Activated CD4-positive, alpha-beta memory T cell treated with anti-CD3 and anti-CD28 coated beads for 36 hours (primary cell): ENCODE measurements around the gene MESP1. TPM values are rescaled to one million over a fixed set of nuclear protein-coding genes. Genes with fewer than 3 reads are reported as not detected.

Experiments
- CTCF ChIA-PET: fragments of 350-600 bp; sonication (Branson Sonifier 250); formaldehyde crosslinking; loops from one replicate; lab custom pipeline; 2021; ENCODE audit warnings: antibody characterized with exemption, inconsistent platforms; lab: Charles Lee
- POLR2A ChIA-PET: fragments of 350-600 bp; sonication (Branson Sonifier 250); formaldehyde crosslinking; loops from one replicate; lab custom pipeline; 2021; ENCODE audit warnings: antibody characterized with exemption; lab: Charles Lee
- DNase-seq: peaks from one replicate; pipeline ENCODE4 v3.0.0-alpha.2; 2020
- H3K27ac Mint-ChIP-seq: one replicate; pipeline ENCODE4 v1.8.0; 2021; ENCODE audit warnings: mixed read lengths
- H3K27me3 Mint-ChIP-seq: one replicate; pipeline ENCODE4 v1.8.0; 2021; ENCODE audit warnings: mixed read lengths
- H3K36me3 Mint-ChIP-seq: one replicate; pipeline ENCODE4 v1.8.0; 2021; ENCODE audit warnings: mixed read lengths
- H3K4me1 Mint-ChIP-seq: one replicate; pipeline ENCODE4 v1.8.0; 2021; ENCODE audit warnings: low read depth, mixed read lengths
- H3K4me3 Mint-ChIP-seq: one replicate; pipeline ENCODE4 v1.8.0; 2021; ENCODE audit warnings: mild to moderate bottlenecking, mixed read lengths
- H3K9me3 Mint-ChIP-seq: one replicate; pipeline ENCODE4 v1.8.0; 2021; ENCODE audit warnings: mixed read lengths
- intact Hi-C: fragments of 100-400 bp; cut with micrococcal nuclease; formaldehyde crosslinking; loops from one replicate; pipeline ENCODE4 v1.15.1; 2023
- total RNA-seq, 2 experiments: library from RNA; stranded (reverse); gene quantifications; one replicate each; pipeline ENCODE4 v1.2.3, GENCODE V29; 2021

MESP1 gene
- total RNA-seq, 2 experiments from 2014 or later = 4.6 to 6.7 TPM

DNA sequence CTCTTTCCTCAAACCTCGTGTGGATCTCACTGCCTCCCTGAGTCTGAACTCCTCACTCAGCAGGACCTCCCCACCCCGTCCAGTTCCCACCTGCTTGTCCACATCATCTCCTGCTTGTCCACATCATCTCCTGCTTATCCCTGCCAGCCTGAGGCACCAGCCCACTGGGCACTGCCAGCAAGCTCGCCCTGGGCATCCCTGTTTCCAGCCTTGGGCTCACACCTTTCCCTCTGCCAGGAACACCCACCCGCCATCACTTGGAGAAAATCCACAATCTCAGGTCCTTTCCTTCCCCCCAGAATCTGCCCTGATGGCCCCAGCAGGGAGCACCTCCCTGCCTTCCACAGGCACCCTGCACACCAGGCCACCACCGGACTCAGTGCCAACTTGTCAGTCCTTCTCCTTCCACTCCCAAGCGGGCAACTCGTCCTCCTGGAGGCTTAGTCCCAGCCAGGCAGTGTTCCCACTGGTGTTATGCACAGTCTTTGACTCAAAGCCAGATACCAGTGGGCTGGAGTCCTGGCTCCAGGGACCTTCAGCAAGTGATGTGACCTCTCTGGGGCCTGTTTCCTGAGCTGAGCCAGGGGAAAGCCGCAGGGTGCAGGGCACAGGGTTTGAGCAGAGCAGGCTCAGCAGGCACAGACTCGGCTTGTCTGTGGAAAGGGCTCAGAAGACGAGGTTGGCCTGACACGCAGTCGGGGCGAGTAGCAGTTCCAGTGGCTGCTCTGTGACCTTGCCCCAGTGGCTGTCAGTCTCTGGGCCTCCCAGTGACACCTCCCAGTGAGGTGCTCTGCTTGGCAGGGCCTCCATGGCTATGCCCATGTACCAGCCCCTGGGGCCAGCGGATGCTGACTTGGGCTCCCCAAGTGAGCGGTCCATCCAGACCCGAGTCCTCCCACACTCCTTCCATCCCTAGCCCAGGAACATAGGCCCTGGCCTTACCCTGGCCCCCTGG is 15.6 kb upstream of the MESP1 start:
- POLR2A ChIA-PET = no interaction called here
- CTCF ChIA-PET = no interaction called here
- Mint-ChIP-seq H3K27me3 (no peaks in the 10 kb centered on the region), H3K27ac (no peak overlapping the region), H3K9me3 (no peaks in the 10 kb centered on the region), H3K4me3 (no peak overlapping the region), H3K36me3 (no peaks in the 10 kb centered on the region), H3K4me1 (no peaks in the 10 kb centered on the region)
- intact Hi-C loops = no loop called here
- no peak for DNase-seq

DNA sequence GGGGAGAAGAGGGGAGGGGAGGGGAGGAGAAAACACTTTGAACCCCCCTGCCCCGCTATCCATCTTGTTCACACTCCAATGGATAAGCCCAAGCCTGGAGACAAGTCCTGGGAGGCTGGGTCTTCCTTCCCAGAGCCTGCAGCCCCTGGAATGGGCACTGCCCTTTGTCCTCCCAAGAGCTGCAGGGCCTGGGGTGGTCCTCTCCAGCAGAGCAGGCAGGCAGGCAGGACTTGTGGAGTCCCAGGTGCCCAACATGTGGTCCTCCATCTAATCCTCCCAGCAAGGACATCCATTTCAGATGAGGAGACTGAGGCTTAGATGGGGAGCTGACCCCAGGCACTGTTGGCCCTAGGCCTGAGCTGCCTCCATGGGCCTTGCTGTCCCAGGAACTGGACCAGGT is 14.6 kb upstream of the MESP1 start:
- H3K9me3 Mint-ChIP-seq = no peaks in the 10 kb centered on the region
- ChIA-PET POLR2A (no interaction called here), CTCF (no interaction called here)
- intact Hi-C loops = no loop called here
- H3K4me3 Mint-ChIP-seq = no peak overlapping the region
- no peak for DNase-seq
- no peak overlapping the region for H3K27ac Mint-ChIP-seq
- no peaks in the 10 kb centered on the region for H3K27me3 Mint-ChIP-seq
- H3K4me1 Mint-ChIP-seq = no peaks in the 10 kb centered on the region
- no peaks in the 10 kb centered on the region for H3K36me3 Mint-ChIP-seq

DNA sequence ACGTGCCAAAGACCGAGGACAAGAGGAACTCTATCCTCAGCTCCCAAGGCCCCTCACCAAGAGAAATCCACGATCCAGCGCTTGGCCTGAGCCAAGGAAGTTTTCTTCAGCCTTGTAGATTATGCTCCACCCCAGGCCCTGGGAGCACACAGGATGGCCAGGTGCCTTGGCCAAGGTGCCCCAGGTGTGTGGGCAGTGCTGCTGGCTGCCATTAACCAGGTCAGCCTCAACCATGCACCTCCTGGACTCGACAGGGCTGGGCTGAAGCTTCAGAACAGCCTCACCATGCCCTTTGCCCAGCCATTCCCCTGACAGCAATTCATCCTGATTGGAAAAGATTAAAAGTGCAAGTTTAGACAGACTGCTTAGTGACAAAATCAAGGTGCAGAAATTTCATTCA is 10.9 kb upstream of the MESP1 start:
- no peak for DNase-seq
- ChIA-PET CTCF (interaction anchor here (0.6 to 7.8 kb wide), 22 partner anchors 9 to 1390 kb away, joined by 3 to 163 read pairs (median 4); partner anchors contain the start of genes ANPEP and MESP1), POLR2A (interaction anchor here (1.1 kb wide), 1 partner anchor 19 kb away, joined by 4 read pairs; no protein-coding TSS in a partner anchor)
- Mint-ChIP-seq H3K36me3 (no peaks in the 10 kb centered on the region), H3K4me1 (no peaks in the 10 kb centered on the region), H3K27ac (no peak overlapping the region), H3K27me3 (no peaks in the 10 kb centered on the region), H3K9me3 (no peaks in the 10 kb centered on the region), H3K4me3 (no peak overlapping the region)
- intact Hi-C loops = loop anchor here (5.0 kb wide), 1 partner anchor 310 kb away; no protein-coding TSS in a partner anchor

DNA sequence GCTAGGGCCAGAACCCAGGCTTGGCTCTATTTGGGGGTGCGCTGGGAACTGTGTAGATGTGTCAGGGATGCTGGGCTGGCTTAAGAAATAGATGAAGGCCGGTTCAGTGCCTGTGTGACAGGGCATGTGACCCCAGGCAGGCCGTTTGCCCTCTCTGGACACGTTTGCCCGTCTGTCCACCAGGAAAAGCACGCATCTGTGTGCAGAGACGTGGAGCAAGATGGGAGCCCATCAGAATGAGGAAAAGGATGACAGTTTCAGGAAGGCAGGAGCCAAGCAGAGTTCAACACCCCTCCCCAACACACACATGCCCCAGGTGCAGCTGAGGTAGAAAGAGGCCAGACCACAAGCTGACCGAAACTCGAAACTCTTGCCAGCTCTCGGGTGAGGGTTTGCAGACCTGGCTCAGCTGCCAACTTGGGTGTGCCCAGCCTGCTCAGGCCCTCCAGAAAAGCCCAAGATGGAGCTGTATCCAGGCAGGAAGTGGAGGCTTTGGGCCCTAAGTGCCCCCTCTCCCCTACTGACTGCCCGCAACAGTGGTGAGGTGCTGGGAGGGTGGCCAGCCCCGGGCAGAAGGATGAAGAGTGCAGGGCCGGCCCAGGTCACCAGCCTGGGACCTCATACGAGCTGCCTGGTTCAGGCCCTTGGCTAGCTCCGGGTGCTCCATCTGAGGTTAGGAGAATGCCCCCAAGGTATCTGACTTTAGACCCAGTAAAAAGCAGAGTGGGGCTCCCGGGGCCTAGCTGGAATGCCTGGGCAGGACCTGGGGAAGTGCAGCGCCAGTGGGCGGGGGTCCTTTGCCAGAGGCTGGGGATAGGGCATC is 10.2 kb upstream of the MESP1 start:
- POLR2A ChIA-PET = interaction anchor here (1.1 kb wide), 1 partner anchor 20 kb away, joined by 4 read pairs; no protein-coding TSS in a partner anchor
- no peak for DNase-seq
- H3K27ac Mint-ChIP-seq = no peak overlapping the region
- H3K4me1 Mint-ChIP-seq = no peaks in the 10 kb centered on the region
- CTCF ChIA-PET = interaction anchor here (0.5 to 7.8 kb wide), 43 partner anchors 10 to 1509 kb away, joined by 3 to 163 read pairs (median 4); partner anchors contain the start of genes ANPEP, IDH2 and MESP1
- no peaks in the 10 kb centered on the region for H3K27me3 Mint-ChIP-seq
- no peaks in the 10 kb centered on the region for H3K36me3 Mint-ChIP-seq
- no peak overlapping the region for H3K4me3 Mint-ChIP-seq
- no peaks in the 10 kb centered on the region for H3K9me3 Mint-ChIP-seq
- intact Hi-C loops = loop anchor here (5.0 kb wide), 1 partner anchor 311 kb away; no protein-coding TSS in a partner anchor

DNA sequence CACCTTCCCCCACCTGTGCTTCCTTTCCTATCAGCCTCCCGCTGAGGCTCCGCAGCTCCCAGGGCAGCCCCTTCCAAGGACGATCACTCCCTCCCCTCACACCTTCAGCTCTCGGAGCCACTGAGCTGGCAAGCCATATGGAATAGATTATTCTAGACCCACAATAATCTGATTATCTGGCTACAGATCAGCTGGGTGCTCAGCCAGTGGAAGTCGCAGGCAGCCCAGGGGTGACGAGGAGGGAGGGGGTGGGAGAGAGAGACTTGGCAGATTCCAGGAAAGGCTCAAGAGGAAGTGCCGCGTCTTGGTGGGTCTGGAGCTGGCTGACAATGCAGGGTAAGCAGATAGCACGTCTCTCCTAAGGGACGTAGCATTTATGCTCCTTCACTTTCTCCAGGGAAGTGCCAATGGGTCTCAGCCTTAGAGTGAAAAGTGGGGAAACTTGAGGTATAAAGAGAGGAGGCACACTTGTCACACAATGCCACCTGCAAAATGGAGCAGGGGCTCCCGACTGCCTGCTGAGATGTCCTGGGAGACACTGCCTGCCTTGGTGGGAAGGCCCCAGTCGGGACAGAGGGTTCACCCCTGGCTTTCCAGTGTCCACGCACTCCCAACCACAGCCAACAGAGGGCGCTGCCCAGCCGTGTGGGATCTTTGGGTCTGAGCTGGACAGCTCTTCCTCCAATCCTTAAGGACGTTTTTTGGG is 9.4 kb upstream of the MESP1 start:
- DNase-seq = peak; percentile 86
- Mint-ChIP-seq H3K9me3 (no peaks in the 10 kb centered on the region), H3K4me3 (no peak overlapping the region), H3K27ac (no peak overlapping the region), H3K36me3 (no peaks in the 10 kb centered on the region), H3K4me1 (no peaks in the 10 kb centered on the region), H3K27me3 (peaks cover 5% of the 10 kb centered on the region)
- intact Hi-C loops = loop anchor here (1.0 to 5.0 kb wide), 2 partner anchors 115 to 312 kb away; no protein-coding TSS in a partner anchor
- POLR2A ChIA-PET = interaction anchor here (1.1 kb wide), 1 partner anchor 21 kb away, joined by 4 read pairs; no protein-coding TSS in a partner anchor
- CTCF ChIA-PET = interaction anchor here (0.5 to 7.8 kb wide), 43 partner anchors 9 to 1510 kb away, joined by 3 to 163 read pairs (median 4); partner anchors contain the start of genes ANPEP, IDH2 and MESP1

DNA sequence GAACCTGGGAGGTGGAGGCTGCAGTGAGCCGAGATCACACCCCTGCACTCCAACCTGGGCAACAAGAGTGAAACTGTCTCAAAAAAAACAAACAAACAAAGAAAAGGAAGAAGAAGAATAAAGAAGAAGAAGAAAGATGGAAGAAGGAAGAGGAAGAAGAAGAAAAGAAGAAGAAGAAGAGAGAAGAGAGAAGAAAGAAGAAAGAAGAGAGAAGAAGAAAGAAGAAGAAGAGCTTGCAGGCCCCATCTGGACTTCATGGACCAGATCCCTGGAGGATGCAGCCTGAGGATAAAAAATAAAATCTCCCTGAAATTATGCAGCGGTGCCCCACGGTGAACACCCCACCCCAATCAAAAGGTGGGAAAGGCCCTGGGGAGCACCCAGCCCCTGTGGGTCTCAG is 8.8 kb upstream of the MESP1 start:
- Mint-ChIP-seq H3K4me3 (no peak overlapping the region), H3K36me3 (no peaks in the 10 kb centered on the region), H3K9me3 (no peaks in the 10 kb centered on the region), H3K4me1 (no peaks in the 10 kb centered on the region), H3K27me3 (peaks cover 5% of the 10 kb centered on the region), H3K27ac (no peak overlapping the region)
- POLR2A ChIA-PET = no interaction called here
- CTCF ChIA-PET = interaction anchor here (0.6 to 7.8 kb wide), 12 partner anchors 8 to 343 kb away, joined by 3 to 163 read pairs (median 11); partner anchors contain the start of genes IDH2 and MESP1
- intact Hi-C loops = loop anchor here (1.0 to 5.0 kb wide), 2 partner anchors 115 to 312 kb away; no protein-coding TSS in a partner anchor
- DNase-seq = no peak

DNA sequence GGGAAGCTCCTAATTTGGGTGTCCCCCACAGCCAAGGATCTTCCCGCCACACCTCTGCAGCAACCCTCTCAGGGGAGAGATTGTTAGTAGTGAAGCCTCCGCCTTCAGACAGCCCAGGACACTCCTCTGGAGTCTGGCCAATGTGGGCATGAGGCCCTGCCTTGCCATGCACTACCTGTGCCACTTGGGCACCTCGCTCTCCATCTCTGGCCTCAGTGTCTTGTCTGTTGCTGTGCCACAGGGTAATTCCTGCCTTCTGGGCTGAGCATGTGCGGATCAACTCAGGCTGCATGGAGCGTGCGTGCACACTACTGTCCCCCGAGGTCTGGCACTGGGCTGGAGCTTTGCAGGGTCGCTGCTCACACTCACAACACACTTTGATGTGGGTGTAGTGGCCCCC is 7.9 kb upstream of the MESP1 start:
- H3K36me3 Mint-ChIP-seq = no peaks in the 10 kb centered on the region
- CTCF ChIA-PET = interaction anchor here (3.4 to 7.8 kb wide), 3 partner anchors 8 to 118 kb away, joined by 19 to 163 read pairs (median 37); partner anchors contain the start of gene MESP1
- no peak overlapping the region for H3K27ac Mint-ChIP-seq
- POLR2A ChIA-PET = no interaction called here
- DNase-seq = no peak
- no peaks in the 10 kb centered on the region for H3K4me1 Mint-ChIP-seq
- intact Hi-C loops = no loop called here
- H3K4me3 Mint-ChIP-seq = no peak overlapping the region
- H3K9me3 Mint-ChIP-seq = no peaks in the 10 kb centered on the region
- H3K27me3 Mint-ChIP-seq = peaks cover 5% of the 10 kb centered on the region

DNA sequence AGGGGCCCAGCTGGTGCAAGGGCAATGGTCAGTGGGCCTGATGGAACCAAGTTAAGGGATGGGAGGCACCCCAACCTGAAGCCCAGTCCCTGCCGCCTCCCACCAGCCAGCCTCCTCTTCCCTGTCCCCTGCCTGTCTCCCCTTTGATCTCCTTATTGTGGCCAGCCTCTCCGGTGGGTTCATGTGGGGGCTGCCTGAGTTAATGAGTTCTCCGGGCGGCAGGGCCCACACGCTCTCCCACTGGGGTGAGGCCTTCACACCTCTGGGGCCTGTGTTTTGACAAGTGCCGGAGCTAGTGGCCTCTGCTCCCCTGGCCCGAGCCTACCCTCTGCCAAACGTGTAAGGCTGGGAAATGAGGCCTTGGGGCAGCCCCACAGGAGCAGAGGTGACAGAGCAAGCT is 7.2 kb upstream of the MESP1 start:
- ChIA-PET CTCF (interaction anchor here (7.8 kb wide), 1 partner anchor 118 kb away, joined by 163 read pairs; no protein-coding TSS in a partner anchor), POLR2A (no interaction called here)
- no peak for DNase-seq
- H3K27ac Mint-ChIP-seq = no peak overlapping the region
- no peaks in the 10 kb centered on the region for H3K36me3 Mint-ChIP-seq
- H3K4me1 Mint-ChIP-seq = no peaks in the 10 kb centered on the region
- H3K4me3 Mint-ChIP-seq = no peak overlapping the region
- peaks cover 5% of the 10 kb centered on the region for H3K27me3 Mint-ChIP-seq
- intact Hi-C loops = no loop called here
- no peaks in the 10 kb centered on the region for H3K9me3 Mint-ChIP-seq

DNA sequence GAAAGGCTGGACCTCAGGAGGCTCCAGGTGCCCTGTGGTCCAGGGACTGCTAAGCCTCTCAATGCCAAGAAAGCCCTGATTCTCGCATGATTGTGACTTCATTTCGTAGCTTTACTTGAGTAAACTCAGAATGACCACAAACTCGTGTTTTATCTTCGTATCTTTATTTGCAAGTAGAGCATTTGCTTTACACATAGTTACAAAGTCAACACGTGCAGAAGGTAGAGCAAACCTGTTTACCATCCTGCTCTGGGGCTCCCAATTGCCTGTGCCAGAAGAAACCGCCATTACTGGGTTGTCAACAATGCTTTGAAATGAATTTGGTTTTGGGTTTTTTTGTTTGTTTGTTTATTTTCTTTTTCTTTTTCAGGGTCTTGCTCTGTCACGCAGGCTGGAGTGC is 5.8 kb upstream of the MESP1 start:
- Mint-ChIP-seq H3K27me3 (peaks cover 8% of the 10 kb centered on the region), H3K27ac (no peak overlapping the region), H3K9me3 (no peaks in the 10 kb centered on the region), H3K4me1 (no peaks in the 10 kb centered on the region), H3K36me3 (no peaks in the 10 kb centered on the region), H3K4me3 (no peak overlapping the region)
- POLR2A ChIA-PET = no interaction called here
- CTCF ChIA-PET = interaction anchor here (7.8 kb wide), 1 partner anchor 120 kb away, joined by 163 read pairs; no protein-coding TSS in a partner anchor
- intact Hi-C loops = no loop called here
- DNase-seq = no peak

DNA sequence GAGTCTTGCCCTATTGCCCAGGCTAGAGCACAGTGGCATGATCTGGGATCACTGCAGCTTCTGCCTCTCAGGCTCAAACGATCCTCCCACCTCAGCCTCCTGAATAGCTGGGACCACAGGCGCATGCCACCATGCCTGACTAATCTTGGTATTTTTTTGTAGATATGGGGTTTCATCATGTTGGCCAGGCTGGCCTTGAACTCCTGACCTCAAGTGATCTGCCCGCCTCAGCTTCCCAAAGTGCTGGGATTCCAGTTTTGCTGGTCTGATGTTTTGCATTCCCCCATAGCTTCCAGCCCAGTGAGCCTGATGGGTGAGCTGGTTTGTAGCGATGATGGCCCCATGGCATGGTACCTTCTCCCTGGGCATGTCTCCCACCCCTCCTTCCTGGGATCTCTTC is 4.7 kb upstream of the MESP1 start:
- POLR2A ChIA-PET = no interaction called here
- Mint-ChIP-seq H3K36me3 (no peaks in the 10 kb centered on the region), H3K27me3 (peaks cover 8% of the 10 kb centered on the region), H3K4me3 (no peak overlapping the region), H3K4me1 (no peaks in the 10 kb centered on the region), H3K27ac (no peak overlapping the region), H3K9me3 (no peaks in the 10 kb centered on the region)
- CTCF ChIA-PET = interaction anchor here (1.3 to 1.7 kb wide), 3 partner anchors 16 to 119 kb away, joined by 3 to 9 read pairs (median 7); no protein-coding TSS in a partner anchor
- DNase-seq = no peak
- intact Hi-C loops = no loop called here
